ENCODE results near the gene SMIM41.

Gene SMIM41

GRCh38 chr12:52122540-52122871, 43.0 kb downstream of the SMIM41 start:
- no peak for DNase-seq

GRCh38 chr12:52122904-52123303, 43.4 kb downstream of the SMIM41 start:
- no peak for DNase-seq

GRCh38 chr12:52123487-52124186, 44.1 kb downstream of the SMIM41 start:
- DNase-seq = no peak

GRCh38 chr12:52125476-52125900, 46.0 kb downstream of the SMIM41 start:
- DNase-seq = no peak

- DNase-seq = no peak
Measured at GRCh38 chr12:52126050-52126604, 46.6 kb downstream of the SMIM41 start.

GRCh38 chr12:52126605-52127578, 47.4 kb downstream of the SMIM41 start:
- DNase-seq = no peak

GRCh38 chr12:52127683-52128450, 48.4 kb downstream of the SMIM41 start:
- DNase-seq = no peak

GRCh38 chr12:52130711-52131110, 51.2 kb downstream of the SMIM41 start:
- no peak for DNase-seq

- no peak for DNase-seq
Measured at GRCh38 chr12:52132754-52133161, 53.3 kb downstream of the SMIM41 start.

GRCh38 chr12:52137746-52138145, 58.2 kb downstream of the SMIM41 start:
- no peak for DNase-seq

- DNase-seq = no peak
Measured at GRCh38 chr12:52139147-52139546, 59.6 kb downstream of the SMIM41 start.

- no peak for DNase-seq
Measured at GRCh38 chr12:52139579-52140062, 60.1 kb downstream of the SMIM41 start.

- DNase-seq = no peak
Measured at GRCh38 chr12:52141306-52141705, 61.8 kb downstream of the SMIM41 start.

GRCh38 chr12:52141875-52142274, 62.4 kb downstream of the SMIM41 start:
- DNase-seq = no peak

- no peak for DNase-seq
Measured at GRCh38 chr12:52142431-52142830, 62.9 kb downstream of the SMIM41 start.

- no peak for DNase-seq
Measured at GRCh38 chr12:52144512-52145227, 65.2 kb downstream of the SMIM41 start.

GRCh38 chr12:52145228-52146088, 66.0 kb downstream of the SMIM41 start:
- DNase-seq = no peak

GRCh38 chr12:52146089-52146821, 66.8 kb downstream of the SMIM41 start:
- no peak for DNase-seq

GRCh38 chr12:52146822-52147366, 67.4 kb downstream of the SMIM41 start:
- no peak for DNase-seq
